ENCODE results near the gene ZDHHC21.

Gene ZDHHC21

GRCh38 chr9:14573319-14573718 is 119.9 kb downstream of the ZDHHC21 start:
- Histone ChIP-seq H4K20me1 (ENCODE audit: low read depth, low read length) (no peaks in the 10 kb centered on the region), H3K36me3 (ENCODE audit: low read length) (no peaks in the 10 kb centered on the region), H3K9ac (ENCODE audit: low read length) (no peak overlapping the region), H3K9me3 (ENCODE audit: insufficient read depth, low read length) (no peaks in the 10 kb centered on the region), H3K4me2 (ENCODE audit: low read depth, low read length, poor library complexity, severe bottlenecking) (no peak overlapping the region), H3K27ac (ENCODE audit: low read depth, low read length) (no peak overlapping the region), H3F3A (ENCODE audit: insufficient read depth) (no peaks in the 10 kb centered on the region), H3K79me2 (ENCODE audit: insufficient read depth, low read length) (no peaks in the 10 kb centered on the region), H2AFZ (ENCODE audit: low read depth, low read length, severe bottlenecking) (no peak overlapping the region), H3K9me2 (replicated peaks; ENCODE audit: insufficient read depth, low read length) (no peaks in the 10 kb centered on the region), H3K27me3 (ENCODE audit: low read length) (no peaks in the 10 kb centered on the region), H3K4me3 (ENCODE audit: insufficient read depth, low read length, poor library complexity, severe bottlenecking) (no peak overlapping the region)
- TF ChIP-seq EZH2phosphoT487 (conservative IDR thresholded peaks at IDR 0.05; ENCODE audit: low read length): no peak
- TF ChIP-seq, protein P1, sequence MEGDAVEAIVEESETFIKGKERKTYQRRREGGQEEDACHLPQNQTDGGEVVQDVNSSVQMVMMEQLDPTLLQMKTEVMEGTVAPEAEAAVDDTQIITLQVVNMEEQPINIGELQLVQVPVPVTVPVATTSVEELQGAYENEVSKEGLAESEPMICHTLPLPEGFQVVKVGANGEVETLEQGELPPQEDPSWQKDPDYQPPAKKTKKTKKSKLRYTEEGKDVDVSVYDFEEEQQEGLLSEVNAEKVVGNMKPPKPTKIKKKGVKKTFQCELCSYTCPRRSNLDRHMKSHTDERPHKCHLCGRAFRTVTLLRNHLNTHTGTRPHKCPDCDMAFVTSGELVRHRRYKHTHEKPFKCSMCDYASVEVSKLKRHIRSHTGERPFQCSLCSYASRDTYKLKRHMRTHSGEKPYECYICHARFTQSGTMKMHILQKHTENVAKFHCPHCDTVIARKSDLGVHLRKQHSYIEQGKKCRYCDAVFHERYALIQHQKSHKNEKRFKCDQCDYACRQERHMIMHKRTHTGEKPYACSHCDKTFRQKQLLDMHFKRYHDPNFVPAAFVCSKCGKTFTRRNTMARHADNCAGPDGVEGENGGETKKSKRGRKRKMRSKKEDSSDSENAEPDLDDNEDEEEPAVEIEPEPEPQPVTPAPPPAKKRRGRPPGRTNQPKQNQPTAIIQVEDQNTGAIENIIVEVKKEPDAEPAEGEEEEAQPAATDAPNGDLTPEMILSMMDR (IDR thresholded peaks at IDR 0.05; ENCODE audit: insufficient read depth, low read length, poor library complexity, severe bottlenecking): no peak

GRCh38 chr9:14565352-14566016 is 127.7 kb downstream of the ZDHHC21 start:
- H3K79me2 ChIP-seq (ENCODE audit: insufficient read depth, low read length): no peaks in the 10 kb centered on the region
- H3K27ac ChIP-seq (ENCODE audit: low read depth, low read length): no peak overlapping the region
- H3K4me3 ChIP-seq (ENCODE audit: insufficient read depth, low read length, poor library complexity, severe bottlenecking): no peak overlapping the region
- H4K20me1 ChIP-seq (ENCODE audit: low read depth, low read length): no peaks in the 10 kb centered on the region
- H3K4me2 ChIP-seq (ENCODE audit: low read depth, low read length, poor library complexity, severe bottlenecking): no peak overlapping the region
- no peaks in the 10 kb centered on the region for H3F3A ChIP-seq (ENCODE audit: insufficient read depth)
- no peak overlapping the region for H2AFZ ChIP-seq (ENCODE audit: low read depth, low read length, severe bottlenecking)
- H3K9me2 ChIP-seq (replicated peaks; ENCODE audit: insufficient read depth, low read length): no peaks in the 10 kb centered on the region
- TF ChIP-seq EZH2phosphoT487 (conservative IDR thresholded peaks at IDR 0.05; ENCODE audit: low read length): no peak
- TF ChIP-seq, protein P1 (IDR thresholded peaks at IDR 0.05; ENCODE audit: insufficient read depth, low read length, poor library complexity, severe bottlenecking): no peak
- H3K36me3 ChIP-seq (ENCODE audit: low read length): no peaks in the 10 kb centered on the region
- H3K9me3 ChIP-seq (ENCODE audit: insufficient read depth, low read length): no peaks in the 10 kb centered on the region
- H3K27me3 ChIP-seq (ENCODE audit: low read length): no peaks in the 10 kb centered on the region
- no peak overlapping the region for H3K9ac ChIP-seq (ENCODE audit: low read length)

DNA sequence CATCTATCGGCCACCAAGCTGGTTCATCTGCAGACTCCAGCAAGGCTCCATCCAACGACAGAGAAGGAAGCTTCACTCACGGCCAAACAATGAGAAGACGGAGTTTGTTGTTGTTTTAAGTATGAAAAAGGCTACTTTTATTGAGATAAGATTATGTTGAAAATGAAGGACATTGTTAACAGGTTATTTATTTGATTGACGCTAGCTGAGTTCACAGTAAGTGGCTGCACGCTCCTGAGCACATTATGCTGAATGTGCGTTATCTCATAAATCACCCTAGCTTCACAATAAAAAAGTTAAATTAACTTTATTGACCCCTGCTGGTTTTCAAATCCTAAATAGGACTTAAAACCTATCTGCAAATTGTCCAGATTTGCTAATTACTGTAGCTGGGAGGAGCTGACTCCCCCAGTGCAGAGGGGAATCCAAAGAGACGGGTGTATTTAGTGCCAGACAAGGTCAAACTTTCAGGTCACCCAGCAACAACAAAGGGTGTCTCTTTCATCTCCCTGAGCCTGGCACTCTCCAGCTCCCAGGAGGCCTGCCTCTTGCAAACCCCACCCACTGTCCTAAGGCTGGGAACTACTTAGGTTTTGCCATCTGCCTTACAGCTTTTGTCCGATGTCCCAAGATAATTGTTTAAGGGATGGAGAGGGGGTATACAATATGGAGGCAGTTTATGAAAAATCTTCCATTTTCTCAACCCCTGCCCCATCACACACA is 129.2 kb downstream of the ZDHHC21 start:
- Histone ChIP-seq H3K79me2 (ENCODE audit: insufficient read depth, low read length) (no peaks in the 10 kb centered on the region), H3K27me3 (ENCODE audit: low read length) (no peaks in the 10 kb centered on the region), H3K4me3 (ENCODE audit: insufficient read depth, low read length, poor library complexity, severe bottlenecking) (no peak overlapping the region), H3K9me2 (replicated peaks; ENCODE audit: insufficient read depth, low read length) (no peaks in the 10 kb centered on the region), H3K4me2 (ENCODE audit: low read depth, low read length, poor library complexity, severe bottlenecking) (no peak overlapping the region), H3K9ac (ENCODE audit: low read length) (no peak overlapping the region), H3K27ac (ENCODE audit: low read depth, low read length) (no peak overlapping the region), H3K36me3 (ENCODE audit: low read length) (no peaks in the 10 kb centered on the region), H2AFZ (ENCODE audit: low read depth, low read length, severe bottlenecking) (no peak overlapping the region), H3K9me3 (ENCODE audit: insufficient read depth, low read length) (no peaks in the 10 kb centered on the region), H3F3A (ENCODE audit: insufficient read depth) (no peaks in the 10 kb centered on the region), H4K20me1 (ENCODE audit: low read depth, low read length) (no peaks in the 10 kb centered on the region)
- TF ChIP-seq EZH2phosphoT487 (conservative IDR thresholded peaks at IDR 0.05; ENCODE audit: low read length): no peak
- TF ChIP-seq, protein P1 (IDR thresholded peaks at IDR 0.05; ENCODE audit: insufficient read depth, low read length, poor library complexity, severe bottlenecking): no peak
